WERI-Rb-1 (cell line): ENCODE results near the gene FMO5.

Experiments used
- DNase-seq: peaks from one replicate; pipeline ENCODE4 v3.0.0-alpha.2; 2020
- H3K27ac ChIP-seq: fragments of 250-450 bp; sonication (Bioruptor Pico); 2 replicates; pipeline ENCODE4 v1.5.1; 2020; ENCODE audit warnings: mild to moderate bottlenecking, moderate library complexity
- H3K27me3 ChIP-seq: fragments of 250-450 bp; sonication (Bioruptor Pico); 2 replicates; pipeline ENCODE4 v1.5.1; 2021; ENCODE audit warnings: mild to moderate bottlenecking, low read depth, moderate library complexity; ENCODE audit not compliant: insufficient read depth, severe bottlenecking
- H3K36me3 ChIP-seq: fragments of 250-450 bp; sonication (Bioruptor Pico); 2 replicates; pipeline ENCODE4 v1.5.1; 2020; ENCODE audit warnings: mild to moderate bottlenecking, moderate library complexity
- H3K4me3 ChIP-seq: 2 replicates; pipeline ENCODE4 v1.5.1; 2011; ENCODE audit warnings: low read depth, mild to moderate bottlenecking, control low read depth, low read length
- H3K9me3 ChIP-seq: fragments of 250-450 bp; sonication (Bioruptor Pico); 2 replicates; pipeline ENCODE4 v1.5.1; 2021; ENCODE audit warnings: mild to moderate bottlenecking, moderate library complexity; ENCODE audit not compliant: severe bottlenecking
- TF ChIP-seq, protein P1 (sequence below): IDR thresholded peaks from 2 replicates; pipeline ENCODE4 v1.5.1; 2011; ENCODE audit warnings: low read depth, mild to moderate bottlenecking, control low read depth, inconsistent platforms, low read length

FMO5 gene

DNA sequence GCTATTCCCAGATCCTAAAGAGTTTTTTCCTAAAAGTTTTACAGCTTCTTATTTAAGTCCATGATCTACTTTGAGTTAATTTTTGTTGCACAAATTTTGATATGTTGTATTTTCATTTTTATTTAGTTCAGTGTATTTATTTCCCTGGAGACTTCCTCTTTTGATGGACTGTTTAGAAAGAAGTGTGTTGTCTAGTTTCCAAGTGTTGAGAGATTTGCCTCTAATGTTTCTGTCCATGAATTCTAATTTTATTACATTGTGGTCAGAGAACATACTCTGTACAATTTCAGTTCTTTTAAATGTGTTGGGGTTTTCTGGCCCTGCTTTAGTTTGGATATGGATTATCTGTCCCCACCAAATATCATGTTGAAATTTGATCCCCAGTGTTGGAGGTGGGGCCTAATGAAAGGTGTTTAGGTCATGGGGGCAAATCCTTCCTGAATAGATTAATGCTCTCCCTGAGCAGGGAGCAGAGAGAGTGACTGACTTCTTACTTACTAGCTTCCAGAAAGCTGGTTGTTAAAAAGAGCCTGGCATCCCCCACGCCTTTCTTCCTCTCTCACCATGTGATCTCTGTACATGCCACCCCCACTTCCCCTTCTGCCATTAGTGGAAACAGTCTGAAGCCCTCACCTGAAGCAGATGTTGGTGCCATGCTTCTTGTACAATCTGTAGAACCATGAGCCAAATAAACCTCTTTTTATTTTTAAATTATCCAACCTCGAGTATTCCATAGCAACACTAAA is 21.9 kb upstream of the FMO5 start:
- Histone ChIP-seq H3K9me3 (no peaks in the 10 kb centered on the region), H3K36me3 (peaks cover 15% of the 10 kb centered on the region), H3K27ac (no peak overlapping the region), H3K4me3 (no peak overlapping the region), H3K27me3 (no peaks in the 10 kb centered on the region)
- TF ChIP-seq, protein P1, sequence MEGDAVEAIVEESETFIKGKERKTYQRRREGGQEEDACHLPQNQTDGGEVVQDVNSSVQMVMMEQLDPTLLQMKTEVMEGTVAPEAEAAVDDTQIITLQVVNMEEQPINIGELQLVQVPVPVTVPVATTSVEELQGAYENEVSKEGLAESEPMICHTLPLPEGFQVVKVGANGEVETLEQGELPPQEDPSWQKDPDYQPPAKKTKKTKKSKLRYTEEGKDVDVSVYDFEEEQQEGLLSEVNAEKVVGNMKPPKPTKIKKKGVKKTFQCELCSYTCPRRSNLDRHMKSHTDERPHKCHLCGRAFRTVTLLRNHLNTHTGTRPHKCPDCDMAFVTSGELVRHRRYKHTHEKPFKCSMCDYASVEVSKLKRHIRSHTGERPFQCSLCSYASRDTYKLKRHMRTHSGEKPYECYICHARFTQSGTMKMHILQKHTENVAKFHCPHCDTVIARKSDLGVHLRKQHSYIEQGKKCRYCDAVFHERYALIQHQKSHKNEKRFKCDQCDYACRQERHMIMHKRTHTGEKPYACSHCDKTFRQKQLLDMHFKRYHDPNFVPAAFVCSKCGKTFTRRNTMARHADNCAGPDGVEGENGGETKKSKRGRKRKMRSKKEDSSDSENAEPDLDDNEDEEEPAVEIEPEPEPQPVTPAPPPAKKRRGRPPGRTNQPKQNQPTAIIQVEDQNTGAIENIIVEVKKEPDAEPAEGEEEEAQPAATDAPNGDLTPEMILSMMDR: no peak
- DNase-seq: no peak

DNA sequence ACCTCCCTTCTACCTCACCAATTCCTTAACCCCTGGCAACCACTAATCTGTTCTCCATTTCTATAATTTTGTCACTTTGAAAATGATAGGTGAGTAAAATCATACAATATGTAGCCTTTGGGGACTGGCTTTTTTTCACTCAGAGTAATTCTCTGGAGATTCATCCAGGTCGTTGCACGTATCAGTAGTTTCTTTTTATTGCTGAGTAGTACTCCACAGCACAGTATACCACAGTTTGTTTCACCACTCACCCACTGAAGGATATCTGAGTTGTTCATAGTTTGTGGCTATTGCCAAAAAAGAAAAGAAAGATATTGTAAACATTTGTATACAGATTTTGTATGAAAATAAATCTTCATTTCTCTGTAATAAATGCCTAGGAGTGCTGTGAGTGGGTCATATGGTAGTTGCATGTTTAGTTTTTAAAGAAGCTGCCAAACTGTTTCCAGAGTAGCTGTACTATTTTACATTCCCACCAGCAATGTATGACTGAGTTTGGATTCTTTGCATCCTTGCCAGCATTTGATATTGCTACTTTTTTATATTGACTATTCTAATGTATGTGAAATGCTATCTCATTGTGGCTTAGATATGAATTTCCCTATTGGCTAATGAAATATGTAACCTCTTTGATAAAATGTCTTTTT is 21.0 kb upstream of the FMO5 start:
- no peak overlapping the region for H3K27ac ChIP-seq
- H3K4me3 ChIP-seq: no peak overlapping the region
- TF ChIP-seq, protein P1: no peak
- H3K9me3 ChIP-seq: no peaks in the 10 kb centered on the region
- no peak for DNase-seq
- H3K36me3 ChIP-seq: peaks cover 15% of the 10 kb centered on the region
- H3K27me3 ChIP-seq: no peaks in the 10 kb centered on the region

DNA sequence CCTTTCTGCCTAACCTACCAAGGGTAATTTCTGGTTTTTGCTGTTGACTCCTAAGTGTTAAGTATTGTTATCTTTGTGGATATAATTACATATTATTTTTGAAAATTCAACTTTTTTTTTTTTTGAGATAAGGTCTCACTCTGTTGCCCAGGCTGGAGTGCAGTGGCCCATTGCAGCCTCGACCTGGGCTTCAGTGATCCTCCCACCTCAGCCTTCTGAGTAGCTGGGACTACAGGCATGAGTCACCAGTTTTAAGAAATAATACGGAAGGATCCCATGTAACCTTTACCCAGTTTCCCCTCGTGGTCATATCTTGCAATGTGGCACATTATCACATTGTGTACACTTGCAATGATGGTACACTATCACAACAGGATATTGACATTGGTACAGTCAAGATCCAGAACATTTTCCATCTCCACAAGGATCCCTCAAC is 20.5 kb upstream of the FMO5 start:
- Histone ChIP-seq H3K27me3 (no peaks in the 10 kb centered on the region), H3K27ac (no peak overlapping the region), H3K9me3 (no peaks in the 10 kb centered on the region), H3K36me3 (peaks cover 15% of the 10 kb centered on the region), H3K4me3 (no peak overlapping the region)
- DNase-seq: no peak
- TF ChIP-seq, protein P1: no peak

DNA sequence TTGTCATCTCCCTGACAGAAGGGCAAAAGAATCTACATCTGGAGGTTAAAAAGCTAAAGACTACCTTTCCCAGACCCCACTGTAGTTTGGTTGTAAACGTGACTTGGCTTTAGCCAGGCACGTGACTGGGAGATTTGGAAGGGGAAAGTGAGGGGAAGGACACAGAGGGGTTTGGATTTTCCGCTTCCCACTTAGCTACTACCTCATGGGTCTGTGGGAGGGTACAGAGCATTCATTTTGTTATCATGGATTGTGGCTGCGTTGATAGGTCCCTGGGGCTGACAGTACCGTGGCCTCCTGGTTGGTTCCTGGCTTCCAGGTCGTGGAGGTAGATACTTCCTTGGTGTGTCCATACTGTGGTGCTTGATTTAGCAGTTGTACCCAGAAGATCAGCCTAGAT is 20.0 kb upstream of the FMO5 start:
- Histone ChIP-seq H3K36me3 (peaks cover 15% of the 10 kb centered on the region), H3K27me3 (no peaks in the 10 kb centered on the region), H3K4me3 (no peak overlapping the region), H3K9me3 (no peaks in the 10 kb centered on the region), H3K27ac (no peak overlapping the region)
- DNase-seq: no peak
- TF ChIP-seq, protein P1: no peak

DNA sequence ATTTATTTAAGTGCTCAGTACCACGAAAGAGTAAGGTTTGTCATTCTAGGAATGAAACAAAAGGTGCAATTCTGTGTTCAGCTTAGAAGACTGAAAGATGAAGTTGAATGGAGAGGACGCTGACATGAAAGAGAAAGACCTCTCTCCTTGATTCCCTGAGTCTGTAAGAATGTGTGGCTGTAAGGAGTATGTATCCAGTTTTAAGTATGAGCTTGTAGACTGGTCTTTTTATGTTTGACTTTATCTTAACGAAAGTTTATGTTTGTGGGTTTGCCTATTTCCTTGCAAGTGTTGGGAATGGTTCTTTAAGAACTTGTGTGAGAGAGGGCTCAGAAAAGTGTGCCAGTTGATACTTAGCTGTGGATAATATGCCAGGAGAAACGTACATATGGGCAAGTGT is 18.7 kb upstream of the FMO5 start:
- no peak overlapping the region; the same call in 1 of the 2 replicates for H3K27ac ChIP-seq
- peak overlapping the region; percentile 79 for H3K4me3 ChIP-seq
- DNase-seq: no peak
- no peaks in the 10 kb centered on the region for H3K27me3 ChIP-seq
- TF ChIP-seq, protein P1: no peak
- H3K36me3 ChIP-seq: peaks cover 15% of the 10 kb centered on the region
- no peaks in the 10 kb centered on the region for H3K9me3 ChIP-seq
